Measurements from ENCODE around the gene DCT. TPM values are rescaled to one million over a fixed set of nuclear protein-coding genes. Genes with fewer than 3 reads are reported as not detected.

Gene DCT
- total RNA-seq, 1 experiment from 2014 or later = not detected

DNA sequence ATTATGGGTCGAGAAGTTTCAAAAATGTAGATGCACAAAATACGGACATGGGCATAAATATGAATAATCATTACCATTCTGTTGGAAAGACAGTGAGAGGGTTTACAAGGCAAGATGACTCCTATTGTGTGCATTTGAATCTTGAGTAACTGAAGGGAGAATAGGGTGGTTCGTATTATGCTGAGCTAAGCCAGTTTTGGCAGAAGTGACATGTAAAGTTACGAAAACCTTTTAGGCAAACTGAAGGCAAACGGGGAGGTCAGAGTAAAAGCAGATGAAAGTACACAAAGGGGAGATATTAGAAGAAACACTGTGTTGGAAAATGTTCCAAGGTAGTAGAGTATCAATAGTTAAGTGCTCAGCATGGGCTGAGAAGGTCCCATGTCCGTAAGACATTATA, 16.8 kb downstream of the DCT start:
- H3K9ac ChIP-seq (ENCODE audit: low read length) = no peak overlapping the region
- no peak overlapping the region for H3K4me3 ChIP-seq (ENCODE audit: low read length)
- H3K9me2 ChIP-seq (replicated peaks; ENCODE audit: low read length) = no peaks in the 10 kb centered on the region
- ChIA-PET POLR2A (ENCODE audit: unreplicated experiment) (no interaction called here), CTCF (no interaction called here)
- no peaks in the 10 kb centered on the region for H3K27me3 ChIP-seq (ENCODE audit: low read length)
- ATAC-seq = no peak
- no peaks in the 10 kb centered on the region for H3K36me3 ChIP-seq (ENCODE audit: low read depth, low read length)
- no peak overlapping the region for H3K27ac ChIP-seq (ENCODE audit: low read length)
- no peak overlapping the region for H2AFZ ChIP-seq (ENCODE audit: low read length)
- no peaks in the 10 kb centered on the region for H3K4me1 ChIP-seq (ENCODE audit: insufficient read depth, low read length)
- H3K79me2 ChIP-seq (ENCODE audit: low read length) = no peaks in the 10 kb centered on the region
- TF ChIP-seq, protein P1, sequence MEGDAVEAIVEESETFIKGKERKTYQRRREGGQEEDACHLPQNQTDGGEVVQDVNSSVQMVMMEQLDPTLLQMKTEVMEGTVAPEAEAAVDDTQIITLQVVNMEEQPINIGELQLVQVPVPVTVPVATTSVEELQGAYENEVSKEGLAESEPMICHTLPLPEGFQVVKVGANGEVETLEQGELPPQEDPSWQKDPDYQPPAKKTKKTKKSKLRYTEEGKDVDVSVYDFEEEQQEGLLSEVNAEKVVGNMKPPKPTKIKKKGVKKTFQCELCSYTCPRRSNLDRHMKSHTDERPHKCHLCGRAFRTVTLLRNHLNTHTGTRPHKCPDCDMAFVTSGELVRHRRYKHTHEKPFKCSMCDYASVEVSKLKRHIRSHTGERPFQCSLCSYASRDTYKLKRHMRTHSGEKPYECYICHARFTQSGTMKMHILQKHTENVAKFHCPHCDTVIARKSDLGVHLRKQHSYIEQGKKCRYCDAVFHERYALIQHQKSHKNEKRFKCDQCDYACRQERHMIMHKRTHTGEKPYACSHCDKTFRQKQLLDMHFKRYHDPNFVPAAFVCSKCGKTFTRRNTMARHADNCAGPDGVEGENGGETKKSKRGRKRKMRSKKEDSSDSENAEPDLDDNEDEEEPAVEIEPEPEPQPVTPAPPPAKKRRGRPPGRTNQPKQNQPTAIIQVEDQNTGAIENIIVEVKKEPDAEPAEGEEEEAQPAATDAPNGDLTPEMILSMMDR (conservative IDR thresholded peaks at IDR 0.05; ENCODE audit: low read depth, low read length) = no peak
- TF ChIP-seq EZH2 (IDR thresholded peaks at IDR 0.05; ENCODE audit: low read length, unreplicated experiment) (no peak), EZH2phosphoT487 (IDR thresholded peaks at IDR 0.05; ENCODE audit: borderline replicate concordance, low read length) (no peak)
- no peak overlapping the region for H3K4me2 ChIP-seq (ENCODE audit: low read length)
- no peak for DNase-seq
- H4K20me1 ChIP-seq (ENCODE audit: low read length) = no peaks in the 10 kb centered on the region
- no TSS peak for BruUV-seq (replicated peaks)
- no peaks in the 10 kb centered on the region for H3K9me3 ChIP-seq (ENCODE audit: low read length)
- H3F3A ChIP-seq (ENCODE audit: low read length, unreplicated experiment) = no peaks in the 10 kb centered on the region
- intact Hi-C loops (cut with micrococcal nuclease) = no loop called here

DNA sequence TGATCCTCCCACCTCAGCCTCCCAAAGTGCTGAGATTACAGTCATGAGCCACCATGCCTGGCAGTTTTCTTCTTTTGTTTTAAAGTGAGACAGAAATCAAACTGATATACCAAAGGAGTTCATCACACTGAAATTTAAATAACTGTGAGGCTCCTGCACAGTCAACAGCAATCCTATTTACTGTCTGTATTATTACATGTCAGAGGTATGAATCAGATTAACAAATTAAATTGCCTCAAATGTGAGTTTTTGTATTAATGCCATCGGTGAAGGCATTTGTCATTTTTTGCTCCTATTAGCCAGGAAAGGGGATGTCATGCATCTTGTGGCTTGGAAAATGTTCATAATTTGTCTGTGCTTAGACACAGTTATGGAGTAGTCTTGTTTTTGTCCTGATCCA, 20.4 kb downstream of the DCT start:
- Histone ChIP-seq H3K4me3 (ENCODE audit: low read length) (no peak overlapping the region), H3K9me3 (ENCODE audit: low read length) (no peaks in the 10 kb centered on the region), H3K36me3 (ENCODE audit: low read depth, low read length) (no peaks in the 10 kb centered on the region), H3K79me2 (ENCODE audit: low read length) (no peaks in the 10 kb centered on the region), H2AFZ (ENCODE audit: low read length) (no peak overlapping the region), H3K9ac (ENCODE audit: low read length) (no peak overlapping the region), H3K27ac (ENCODE audit: low read length) (no peak overlapping the region), H4K20me1 (ENCODE audit: low read length) (no peaks in the 10 kb centered on the region), H3F3A (ENCODE audit: low read length, unreplicated experiment) (no peaks in the 10 kb centered on the region), H3K27me3 (ENCODE audit: low read length) (no peaks in the 10 kb centered on the region), H3K4me1 (ENCODE audit: insufficient read depth, low read length) (no peaks in the 10 kb centered on the region), H3K9me2 (replicated peaks; ENCODE audit: low read length) (no peaks in the 10 kb centered on the region), H3K4me2 (ENCODE audit: low read length) (no peak overlapping the region)
- ChIA-PET POLR2A (ENCODE audit: unreplicated experiment) (no interaction called here), CTCF (no interaction called here)
- DNase-seq (no peak), ATAC-seq (no peak)
- TF ChIP-seq EZH2 (IDR thresholded peaks at IDR 0.05; ENCODE audit: low read length, unreplicated experiment) (no peak), EZH2phosphoT487 (IDR thresholded peaks at IDR 0.05; ENCODE audit: borderline replicate concordance, low read length) (no peak)
- TF ChIP-seq, protein P1 (conservative IDR thresholded peaks at IDR 0.05; ENCODE audit: low read depth, low read length) = no peak
- intact Hi-C loops (cut with micrococcal nuclease) = no loop called here
- no TSS peak for BruUV-seq (replicated peaks)

DNA sequence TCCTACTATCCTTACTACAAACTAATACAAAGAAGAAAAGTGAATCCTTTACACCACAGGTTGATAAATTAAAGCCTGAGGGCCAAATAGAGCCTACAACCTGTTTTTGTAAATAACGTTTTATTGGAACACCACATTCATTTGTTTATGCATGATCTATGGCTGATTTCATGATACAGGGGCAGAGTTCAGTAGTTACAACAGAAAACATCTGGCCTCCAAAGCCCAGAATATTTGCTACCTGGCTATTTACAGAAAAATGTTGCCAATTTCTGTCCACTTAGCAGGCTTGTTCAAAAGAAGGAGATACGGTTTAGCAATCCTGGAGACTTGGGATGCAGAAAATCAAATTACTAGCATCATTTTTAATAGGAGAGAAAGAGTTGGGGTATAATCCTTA, 24.1 kb downstream of the DCT start:
- ATAC-seq (no peak), DNase-seq (no peak)
- Histone ChIP-seq H3K9ac (ENCODE audit: low read length) (no peak overlapping the region), H3K9me2 (replicated peaks; ENCODE audit: low read length) (no peaks in the 10 kb centered on the region), H3K4me1 (ENCODE audit: insufficient read depth, low read length) (no peaks in the 10 kb centered on the region), H3K9me3 (ENCODE audit: low read length) (no peaks in the 10 kb centered on the region), H3K4me2 (ENCODE audit: low read length) (no peak overlapping the region), H3K4me3 (ENCODE audit: low read length) (no peak overlapping the region), H2AFZ (ENCODE audit: low read length) (no peak overlapping the region), H3K36me3 (ENCODE audit: low read depth, low read length) (no peaks in the 10 kb centered on the region), H4K20me1 (ENCODE audit: low read length) (no peaks in the 10 kb centered on the region), H3K79me2 (ENCODE audit: low read length) (no peaks in the 10 kb centered on the region), H3K27ac (ENCODE audit: low read length) (no peak overlapping the region), H3F3A (ENCODE audit: low read length, unreplicated experiment) (no peaks in the 10 kb centered on the region), H3K27me3 (ENCODE audit: low read length) (no peaks in the 10 kb centered on the region)
- TF ChIP-seq, protein P1 (conservative IDR thresholded peaks at IDR 0.05; ENCODE audit: low read depth, low read length) = no peak
- no TSS peak for BruUV-seq (replicated peaks)
- POLR2A ChIA-PET (ENCODE audit: unreplicated experiment) = no interaction called here
- CTCF ChIA-PET = no interaction called here
- intact Hi-C loops (cut with micrococcal nuclease) = no loop called here
